Keratinocyte (primary cell): ENCODE data around the gene AMMECR1. TPM values are rescaled to one million over a fixed set of nuclear protein-coding genes. Genes with fewer than 3 reads are reported as not detected.

Experiments used
- DNase-seq: peaks from one replicate; pipeline ENCODE4 v3.0.0-alpha.2; 2011; ENCODE audit warnings: low read depth, missing footprints, low spot score
- FAIRE-seq: peaks from 2 replicates; lab custom pipeline; 2011; peaks lifted over from hg19 to GRCh38; lab: Jason Lieb, UNC
- H2AFZ ChIP-seq: 2 replicates; pipeline ENCODE4 v1.6.0; 2012; ENCODE audit warnings: low read length, control low read depth, inconsistent platforms; ENCODE audit not compliant: control insufficient read depth
- H3K27ac ChIP-seq: 2 replicates; pipeline ENCODE4 v1.5.1; 2011; ENCODE audit warnings: low read length; ENCODE audit not compliant: control insufficient read depth, insufficient read depth
- H3K27me3 ChIP-seq: 3 replicates; pipeline ENCODE4 v1.6.0; 2011; ENCODE audit warnings: low read length; ENCODE audit not compliant: control insufficient read depth, insufficient read depth; ENCODE audit errors: extremely low read depth
- H3K36me3 ChIP-seq, 2 experiments: 2 replicates in 1 of 2; 3 replicates in 1 of 2; pipeline ENCODE4 v1.5.1; 2011; ENCODE audit warnings: low read length in 2 of 2, mild to moderate bottlenecking in 1 of 2; ENCODE audit not compliant: control insufficient read depth in 2 of 2, insufficient read depth in 2 of 2; ENCODE audit errors: extremely low read depth in 1 of 2
- H3K4me1 ChIP-seq: 3 replicates; pipeline ENCODE4 v1.5.1; 2011; ENCODE audit warnings: low read length; ENCODE audit not compliant: control insufficient read depth, insufficient read depth; ENCODE audit errors: extremely low read depth
- H3K4me2 ChIP-seq: 3 replicates; pipeline ENCODE4 v1.6.0; 2011; ENCODE audit warnings: low read depth, low read length; ENCODE audit not compliant: control insufficient read depth, insufficient read depth; ENCODE audit errors: extremely low read depth
- H3K4me3 ChIP-seq, 3 experiments: fragments of 200-600 bp in 1 of 3; sonication (generic) in 1 of 3; 2 replicates in 2 of 3; 3 replicates in 1 of 3; pipeline ENCODE4 v1.5.1; 2011 to 2016; ENCODE audit warnings: low read length in 3 of 3, mild to moderate bottlenecking in 3 of 3, control low read depth in 2 of 3, inconsistent platforms in 1 of 3, low read depth in 1 of 3, mixed read lengths in 1 of 3, mixed run types in 1 of 3, moderate library complexity in 1 of 3; ENCODE audit not compliant: control insufficient read depth in 2 of 3, insufficient read depth in 2 of 3; ENCODE audit errors: extremely low read depth in 1 of 3
- H3K79me2 ChIP-seq: 2 replicates; pipeline ENCODE4 v1.6.0; 2012; ENCODE audit warnings: low read length; ENCODE audit not compliant: control insufficient read depth, insufficient read depth
- H3K9ac ChIP-seq: 3 replicates; pipeline ENCODE4 v1.6.0; 2011; ENCODE audit warnings: low read length; ENCODE audit not compliant: control insufficient read depth, insufficient read depth; ENCODE audit errors: extremely low read depth
- H3K9me1 ChIP-seq: 3 replicates; pipeline ENCODE4 v1.6.0; 2011; ENCODE audit warnings: low read length; ENCODE audit not compliant: control insufficient read depth, insufficient read depth; ENCODE audit errors: extremely low read depth
- H3K9me3 ChIP-seq: 2 replicates; pipeline ENCODE4 v1.5.1; 2012; ENCODE audit warnings: low read depth, low read length; ENCODE audit not compliant: control insufficient read depth
- H4K20me1 ChIP-seq: 3 replicates; pipeline ENCODE4 v1.6.0; 2011; ENCODE audit warnings: low read length; ENCODE audit not compliant: control insufficient read depth, insufficient read depth; ENCODE audit errors: extremely low read depth
- CTCF ChIP-seq, 3 experiments: IDR thresholded peaks in 1 of 3; conservative IDR thresholded peaks in 1 of 3; optimal IDR thresholded peaks in 1 of 3; 2 replicates in 2 of 3; 3 replicates in 1 of 3; pipeline versions ENCODE3 to v1.5.1; 2011; ENCODE audit warnings: low read length in 3 of 3, mild to moderate bottlenecking in 3 of 3, moderate library complexity in 2 of 3, control low read depth in 1 of 3, inconsistent platforms in 1 of 3; ENCODE audit not compliant: insufficient read depth in 2 of 3; ENCODE audit errors: extremely low read depth in 1 of 3
- EZH2 ChIP-seq: IDR thresholded peaks from one replicate; pipeline ENCODE4 v1.6.1; 2012; ENCODE audit warnings: inconsistent platforms, mild to moderate bottlenecking, low read length, moderate library complexity
- dilution Hi-C: fragments of 300-500 bp; cut with MboI; formaldehyde crosslinking; loops from one replicate; pipeline ENCODE4 v1.7.0; 2020; ENCODE audit warnings: low sequenced_read_pairs; ENCODE audit not compliant: extremely low pct_ligation_motif_present
- polyA plus RNA-seq, 5 experiments: library from polyadenylated mRNA; depleted of rRNA in 3 of 5; stranded (reverse) in 3 of 5; stranded (forward) in 1 of 5; unstranded in 1 of 5; fragments of >200 nt; gene quantifications; 1 replicate in 1 of 5; 2 replicates in 3 of 5; 3 replicates in 1 of 5; pipeline versions ENCODE4 v1.2.1 to v1.2.3, GENCODE V29; 2011 to 2012; ENCODE audit warnings: missing spikeins in 2 of 5, low read depth in 1 of 5, low replicate concordance in 1 of 5

AMMECR1 gene
- polyA plus RNA-seq, 1 donor (not counting 4 experiments of a cell fraction or from before 2014, with no cell fraction given) = 15.5 TPM

GRCh38 chrX:110251961-110252360 lies 65.9 kb downstream of the AMMECR1 start:
- no peaks in the 10 kb centered on the region for H4K20me1 ChIP-seq
- H2AFZ ChIP-seq = no peak overlapping the region
- FAIRE-seq = no peak
- no peak overlapping the region for H3K4me3 ChIP-seq
- peaks cover 9% of the 10 kb centered on the region for H3K4me1 ChIP-seq
- no peaks in the 10 kb centered on the region for H3K27me3 ChIP-seq
- H3K27ac ChIP-seq = no peak overlapping the region
- TF ChIP-seq CTCF (optimal IDR thresholded peaks at IDR 0.05 in 1 of 3, IDR thresholded peaks at IDR 0.05 in 1 of 3, conservative IDR thresholded peaks at IDR 0.05 in 1 of 3; ENCODE audit: extremely low read depth in 1 of 3, insufficient read depth in 2 of 3, low read length in 3 of 3) = no peak
- TF ChIP-seq EZH2 = no peak
- no peak for DNase-seq
- no peak overlapping the region for H3K4me2 ChIP-seq
- H3K9me1 ChIP-seq = no peaks in the 10 kb centered on the region
- dilution Hi-C loops = no loop called here
- no peaks in the 10 kb centered on the region for H3K9me3 ChIP-seq
- no peak overlapping the region for H3K9ac ChIP-seq
- peaks cover 2% of the 10 kb centered on the region for H3K79me2 ChIP-seq
- H3K36me3 ChIP-seq = no peaks in the 10 kb centered on the region

DNA sequence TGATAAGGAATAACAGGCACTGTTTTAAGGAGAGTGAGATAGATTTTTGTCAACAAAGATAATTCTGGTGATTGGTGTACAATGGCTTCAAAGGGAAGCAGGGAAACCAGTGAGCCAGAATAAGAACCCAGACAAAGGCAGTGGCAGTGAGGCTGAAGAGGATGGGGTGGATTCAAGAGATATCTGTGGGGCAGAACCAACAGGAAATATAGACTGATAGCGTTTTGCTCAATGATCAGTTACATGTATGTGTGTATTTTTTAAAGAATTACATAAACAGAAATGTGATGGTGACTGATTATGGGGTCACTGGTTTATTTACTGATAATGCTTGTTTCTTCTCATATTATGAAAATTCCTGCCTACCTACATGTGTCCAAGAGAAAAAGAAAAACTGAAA lies 66.4 kb downstream of the AMMECR1 start:
- Histone ChIP-seq H3K9me1 (no peaks in the 10 kb centered on the region), H3K9me3 (no peaks in the 10 kb centered on the region), H3K9ac (no peak overlapping the region), H3K36me3 (no peaks in the 10 kb centered on the region), H3K79me2 (peaks cover 2% of the 10 kb centered on the region), H4K20me1 (no peaks in the 10 kb centered on the region), H3K27me3 (no peaks in the 10 kb centered on the region), H3K4me3 (no peak overlapping the region), H3K4me2 (peak overlapping the region; percentile 13), H3K27ac (no peak overlapping the region), H3K4me1 (peaks cover 9% of the 10 kb centered on the region), H2AFZ (no peak overlapping the region)
- DNase-seq (no peak), FAIRE-seq (no peak)
- dilution Hi-C loops = no loop called here
- no peak for TF ChIP-seq EZH2
- no peak for TF ChIP-seq CTCF (optimal IDR thresholded peaks at IDR 0.05 in 1 of 3, IDR thresholded peaks at IDR 0.05 in 1 of 3, conservative IDR thresholded peaks at IDR 0.05 in 1 of 3; ENCODE audit: extremely low read depth in 1 of 3, insufficient read depth in 2 of 3, low read length in 3 of 3)
